Heart left ventricle (tissue), 13 donors: ENCODE results near the gene NUTM1.

ENCODE experiments used
- POLR2A ChIP-seq, 2 donors: fragments of 450-650 bp; IDR thresholded peaks; one replicate each; pipeline ENCODE4 v1.6.1; 2017; ENCODE audit warnings: antibody characterized with exemption in 2 of 2, mild to moderate bottlenecking in 2 of 2, moderate library complexity in 2 of 2
- TF ChIP-seq, protein P1 (sequence below), 12 donors: fragments of 200-600 bp; sonication (generic) in 4 of 12; IDR thresholded peaks; one replicate each; pipeline versions ENCODE4 v1.5.0 to v1.8.0; 2018 to 2022; ENCODE audit warnings: antibody characterized with exemption in 12 of 12, mild to moderate bottlenecking in 5 of 12
- donor health status: ischemic (EF 13 %, LVEDD 7.1; RV severe dilation, severe dysfunction).
- donor health status: DM: no; HTN: yes; CAD: no.
- donor health status: DM: no; HTN: no; CAD: no.
- donor health status: ischemic (EF 25% LVEDD 6.9; RV normal size, moderate dysfunction).
- donor health status: ischemic (EF 25% LVEDD 5.7; RV mildly dilated, moderate dysfunction).
- donor health status: ischemic (EF 35%, LVEDD 5.7; RV mildly dilated, moderate dysfunction).
- donor health status: nonischemic (EF 11% LVEDD 7.7; RV severe dilation, severe dysfunction).
- donor health status: DM: yes; HTN: yes; CAD: no.
- donor health status: PGD.
- donor health status: ischemic (EF 29% LVEDD 5.4; RV normal size, mild dysfunction).
- donor health status: nonischemic (EF 23%, LVEDD 6.1; RV moderate dilation, normal function).

GRCh38 chr15:34334672-34335071, 8.4 kb upstream of the NUTM1 start:
- TF ChIP-seq, protein P1, sequence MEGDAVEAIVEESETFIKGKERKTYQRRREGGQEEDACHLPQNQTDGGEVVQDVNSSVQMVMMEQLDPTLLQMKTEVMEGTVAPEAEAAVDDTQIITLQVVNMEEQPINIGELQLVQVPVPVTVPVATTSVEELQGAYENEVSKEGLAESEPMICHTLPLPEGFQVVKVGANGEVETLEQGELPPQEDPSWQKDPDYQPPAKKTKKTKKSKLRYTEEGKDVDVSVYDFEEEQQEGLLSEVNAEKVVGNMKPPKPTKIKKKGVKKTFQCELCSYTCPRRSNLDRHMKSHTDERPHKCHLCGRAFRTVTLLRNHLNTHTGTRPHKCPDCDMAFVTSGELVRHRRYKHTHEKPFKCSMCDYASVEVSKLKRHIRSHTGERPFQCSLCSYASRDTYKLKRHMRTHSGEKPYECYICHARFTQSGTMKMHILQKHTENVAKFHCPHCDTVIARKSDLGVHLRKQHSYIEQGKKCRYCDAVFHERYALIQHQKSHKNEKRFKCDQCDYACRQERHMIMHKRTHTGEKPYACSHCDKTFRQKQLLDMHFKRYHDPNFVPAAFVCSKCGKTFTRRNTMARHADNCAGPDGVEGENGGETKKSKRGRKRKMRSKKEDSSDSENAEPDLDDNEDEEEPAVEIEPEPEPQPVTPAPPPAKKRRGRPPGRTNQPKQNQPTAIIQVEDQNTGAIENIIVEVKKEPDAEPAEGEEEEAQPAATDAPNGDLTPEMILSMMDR (IDR thresholded peaks at IDR 0.05), result no peak
- TF ChIP-seq POLR2A (IDR thresholded peaks at IDR 0.05), result no peak
